ENCODE data around the gene ANKMY1.

The ANKMY1 gene

GRCh38 chr2:240459401-240460252 lies 98.2 kb downstream of the ANKMY1 start:
- TF ChIP-seq OSR1 (CRISPR knock-in tag; IDR thresholded peaks at IDR 0.05), result no peak
- no peak for ATAC-seq

- no peak for ATAC-seq
- no peak for TF ChIP-seq ZNF565 (CRISPR knock-in tag; conservative IDR thresholded peaks at IDR 0.05; ENCODE audit: low read depth)
- TF ChIP-seq TOX (CRISPR knock-in tag; IDR thresholded peaks at IDR 0.05; ENCODE audit: borderline replicate concordance), result no peak
- TF ChIP-seq ARNTL (CRISPR knock-in tag; IDR thresholded peaks at IDR 0.05; ENCODE audit: borderline replicate concordance, low read depth), result no peak
- no peak for TF ChIP-seq BACH2 (CRISPR knock-in tag; IDR thresholded peaks at IDR 0.05; ENCODE audit: borderline replicate concordance)
- TF ChIP-seq POU6F1 (CRISPR knock-in tag; IDR thresholded peaks at IDR 0.05; ENCODE audit: borderline replicate concordance, low read depth), result no peak
- no peak for TF ChIP-seq CREB5 (CRISPR knock-in tag; IDR thresholded peaks at IDR 0.05; ENCODE audit: low read depth)
- no peak for TF ChIP-seq ISL1 (CRISPR knock-in tag; IDR thresholded peaks at IDR 0.05)
- no peak for TF ChIP-seq RARB (CRISPR knock-in tag; IDR thresholded peaks at IDR 0.05)
- no peak for TF ChIP-seq PPARA (CRISPR knock-in tag; IDR thresholded peaks at IDR 0.05; ENCODE audit: borderline replicate concordance)
Measured at GRCh38 chr2:240458900-240459391, 98.8 kb downstream of the ANKMY1 start.

- no peak for ATAC-seq
- TF ChIP-seq BACH2 (CRISPR knock-in tag; IDR thresholded peaks at IDR 0.05; ENCODE audit: borderline replicate concordance) (no peak), ESRRG (CRISPR knock-in tag; IDR thresholded peaks at IDR 0.05) (no peak), CSDC2 (CRISPR knock-in tag; IDR thresholded peaks at IDR 0.05) (no peak), ZC3H10 (CRISPR knock-in tag; IDR thresholded peaks at IDR 0.05) (no peak), TSHZ2 (CRISPR knock-in tag; IDR thresholded peaks at IDR 0.05) (no peak), ZNF70 (CRISPR knock-in tag; IDR thresholded peaks at IDR 0.05) (no peak), ZFP30 (CRISPR knock-in tag; IDR thresholded peaks at IDR 0.05) (no peak)
Measured at GRCh38 chr2:240458044-240458899, 99.5 kb downstream of the ANKMY1 start.

- no peak for ATAC-seq
- TF ChIP-seq ZNF565 (CRISPR knock-in tag; conservative IDR thresholded peaks at IDR 0.05; ENCODE audit: low read depth), result no peak
Measured at GRCh38 chr2:240457223-240458043, 100.4 kb downstream of the ANKMY1 start.
